Activated CD8-positive, alpha-beta T cell treated with anti-CD3 and anti-CD28 coated beads, Interleukin-2, amount 10 ng/mL, durations not matched to agents 7 days and 5 days (primary cell): ENCODE measurements around the gene KHNYN. TPM values are rescaled to one million over a fixed set of nuclear protein-coding genes. Genes with fewer than 3 reads are reported as not detected.

Experiments used
- ATAC-seq: fragments of 150-1000 bp; cut with Tn5 transposase; one replicate; pipeline ENCODE4 v1.10.0; 2021; ENCODE audit warnings: moderate library complexity
- CTCF ChIA-PET: fragments of 350-600 bp; sonication (Branson Sonifier 250); formaldehyde crosslinking; loops from one replicate; lab custom pipeline; 2021; ENCODE audit warnings: antibody characterized with exemption; lab: Charles Lee
- POLR2A ChIA-PET: fragments of 350-600 bp; sonication (Branson Sonifier 250); formaldehyde crosslinking; loops from one replicate; lab custom pipeline; 2021; ENCODE audit warnings: antibody characterized with exemption; lab: Charles Lee
- DNase-seq: peaks from one replicate; pipeline ENCODE4 v3.0.0-alpha.2; 2020
- H3K27ac Mint-ChIP-seq: one replicate; pipeline ENCODE4 v1.8.0; 2021; ENCODE audit warnings: mild to moderate bottlenecking, mixed read lengths
- H3K27me3 Mint-ChIP-seq: one replicate; pipeline ENCODE4 v1.8.0; 2021; ENCODE audit warnings: low read depth, mixed read lengths
- H3K36me3 Mint-ChIP-seq: one replicate; pipeline ENCODE4 v1.8.0; 2021; ENCODE audit warnings: low read depth, mixed read lengths
- H3K4me1 Mint-ChIP-seq: one replicate; pipeline ENCODE4 v1.8.0; 2021; ENCODE audit warnings: low read depth, mixed read lengths
- H3K4me3 Mint-ChIP-seq: one replicate; pipeline ENCODE4 v1.8.0; 2021; ENCODE audit warnings: mild to moderate bottlenecking, mixed read lengths
- H3K9me3 Mint-ChIP-seq: one replicate; pipeline ENCODE4 v1.8.0; 2022; ENCODE audit warnings: mixed read lengths; ENCODE audit not compliant: insufficient read depth
- total RNA-seq, 2 experiments: library from RNA; stranded (reverse); gene quantifications; one replicate each; pipeline ENCODE4 v1.2.3, GENCODE V29; 2021

Gene KHNYN
- total RNA-seq, 2 experiments from 2014 or later: 55.4 to 58.9 TPM

DNA sequence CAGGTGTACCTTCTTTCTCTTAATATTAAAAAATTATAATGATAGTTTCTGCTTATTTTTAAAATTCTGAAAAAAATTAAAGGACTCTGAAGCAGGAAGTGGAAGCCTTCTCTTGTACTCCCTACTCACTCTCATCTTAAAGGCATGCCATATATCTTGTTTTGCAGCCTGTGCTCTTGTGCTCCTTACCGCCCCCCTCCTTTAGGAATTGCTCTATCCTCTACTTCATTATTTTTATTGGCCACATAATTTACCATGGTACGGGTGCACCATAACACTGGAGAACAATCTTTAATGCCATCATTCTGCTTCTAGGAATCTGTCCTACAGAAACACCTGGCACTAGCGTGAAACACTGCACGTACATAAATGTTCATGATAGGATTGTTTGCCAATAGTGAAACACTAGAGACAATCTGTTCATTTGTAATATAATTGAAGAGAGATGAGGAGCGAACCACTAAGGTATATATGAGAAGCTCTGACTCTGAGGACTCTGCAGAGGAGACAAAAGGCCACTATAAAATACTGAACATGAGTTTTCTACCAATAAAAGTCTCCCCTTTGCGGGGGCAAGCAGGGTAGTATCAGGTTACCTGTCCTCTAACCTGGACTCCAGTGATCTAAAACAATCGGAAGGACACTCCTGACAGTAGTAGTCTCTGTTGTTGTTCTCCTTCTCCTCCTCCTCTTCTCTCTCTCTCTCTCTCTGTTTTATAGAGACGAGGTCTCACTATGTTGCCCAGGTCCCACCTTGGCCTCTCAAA is 37.2 kb upstream of the KHNYN start:
- ChIA-PET CTCF (no interaction called here), POLR2A (no interaction called here)
- no peaks in the 10 kb centered on the region for H3K36me3 Mint-ChIP-seq
- peaks cover 45% of the 10 kb centered on the region for H3K27me3 Mint-ChIP-seq
- H3K9me3 Mint-ChIP-seq: no peaks in the 10 kb centered on the region
- no peak overlapping the region for H3K4me3 Mint-ChIP-seq
- ATAC-seq (no peak), DNase-seq (no peak)
- peaks cover 7% of the 10 kb centered on the region for H3K4me1 Mint-ChIP-seq
- no peak overlapping the region for H3K27ac Mint-ChIP-seq

DNA sequence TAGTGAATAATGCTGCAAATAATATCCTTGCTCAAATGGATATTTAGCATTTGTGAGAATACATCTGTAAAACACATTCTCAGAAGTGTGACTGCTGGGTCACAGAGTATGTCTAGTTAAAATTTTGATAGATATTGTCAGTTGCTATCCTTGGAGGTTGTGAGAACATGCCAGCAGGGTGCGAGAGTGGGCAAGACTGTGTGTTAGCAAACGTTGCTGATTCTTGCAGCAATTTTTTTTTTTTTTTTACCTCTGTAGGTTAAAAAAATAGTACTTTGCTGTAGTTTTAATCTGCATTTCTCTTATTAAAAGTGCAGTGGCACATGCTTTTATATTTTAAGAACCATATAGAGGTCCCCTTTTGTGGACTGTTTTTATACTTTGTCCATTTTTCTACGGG is 35.5 kb upstream of the KHNYN start:
- H3K9me3 Mint-ChIP-seq: no peaks in the 10 kb centered on the region
- no peak overlapping the region for H3K27ac Mint-ChIP-seq
- POLR2A ChIA-PET: no interaction called here
- CTCF ChIA-PET: no interaction called here
- peaks cover 38% of the 10 kb centered on the region for H3K27me3 Mint-ChIP-seq
- H3K36me3 Mint-ChIP-seq: no peaks in the 10 kb centered on the region
- ATAC-seq: no peak
- peaks cover 7% of the 10 kb centered on the region for H3K4me1 Mint-ChIP-seq
- no peak overlapping the region for H3K4me3 Mint-ChIP-seq
- no peak for DNase-seq

DNA sequence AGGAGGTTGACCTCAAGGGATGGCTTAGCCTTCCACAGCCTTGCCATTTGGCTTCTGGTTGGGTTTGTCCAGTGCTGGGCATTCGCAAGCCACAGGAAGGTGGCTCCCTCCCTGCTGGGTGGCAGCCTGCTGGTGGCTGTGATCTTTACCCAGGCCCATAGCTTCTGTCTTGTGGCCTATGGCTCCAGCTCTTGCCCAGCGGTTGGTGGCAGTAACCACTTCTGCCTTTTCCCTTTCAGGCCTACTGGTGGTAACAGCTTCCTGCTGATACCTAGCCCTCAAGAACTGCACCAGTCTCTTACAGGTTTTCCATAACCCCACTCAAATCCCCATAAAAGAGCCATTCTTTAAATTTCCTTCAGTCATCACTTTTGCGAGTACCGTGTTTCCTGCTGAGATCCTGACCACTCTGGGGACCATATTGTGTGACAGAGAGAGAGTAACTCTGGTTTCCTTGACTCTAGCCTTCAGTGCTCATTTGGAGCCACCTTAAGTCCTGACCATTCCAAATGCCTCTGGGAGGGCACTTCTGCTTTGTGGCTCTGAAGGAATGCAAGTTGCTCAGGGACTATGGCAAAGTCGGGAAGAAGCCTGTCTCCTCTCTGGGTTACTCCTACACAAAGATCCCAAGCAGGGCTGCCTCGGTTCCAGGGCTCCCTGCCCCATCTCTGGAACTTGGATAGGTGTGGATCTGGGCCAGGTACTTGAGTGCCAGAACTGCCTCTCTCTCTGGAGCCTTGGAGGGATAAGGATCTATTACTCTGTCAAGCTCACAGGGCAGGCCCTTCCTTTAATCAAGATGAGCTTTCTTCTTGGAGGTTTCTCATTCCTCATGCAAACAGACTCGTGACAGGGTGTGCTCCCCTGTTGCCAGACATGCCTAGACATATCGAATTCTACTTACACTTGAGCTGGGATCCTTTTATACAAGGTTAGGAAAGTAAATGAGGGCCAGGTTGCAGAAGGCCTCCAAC is 33.9 kb upstream of the KHNYN start:
- CTCF ChIA-PET: interaction anchor here (0.9 to 2.1 kb wide), 6 partner anchors 16 to 56 kb away, joined by 3 to 10 read pairs (median 4); partner anchors contain the start of gene RIPK3
- Mint-ChIP-seq H3K4me1 (peaks cover 11% of the 10 kb centered on the region), H3K4me3 (no peak overlapping the region), H3K27me3 (peaks cover 42% of the 10 kb centered on the region), H3K27ac (no peak overlapping the region), H3K9me3 (no peaks in the 10 kb centered on the region), H3K36me3 (no peaks in the 10 kb centered on the region)
- DNase-seq: no peak
- POLR2A ChIA-PET: no interaction called here
- ATAC-seq: no peak

DNA sequence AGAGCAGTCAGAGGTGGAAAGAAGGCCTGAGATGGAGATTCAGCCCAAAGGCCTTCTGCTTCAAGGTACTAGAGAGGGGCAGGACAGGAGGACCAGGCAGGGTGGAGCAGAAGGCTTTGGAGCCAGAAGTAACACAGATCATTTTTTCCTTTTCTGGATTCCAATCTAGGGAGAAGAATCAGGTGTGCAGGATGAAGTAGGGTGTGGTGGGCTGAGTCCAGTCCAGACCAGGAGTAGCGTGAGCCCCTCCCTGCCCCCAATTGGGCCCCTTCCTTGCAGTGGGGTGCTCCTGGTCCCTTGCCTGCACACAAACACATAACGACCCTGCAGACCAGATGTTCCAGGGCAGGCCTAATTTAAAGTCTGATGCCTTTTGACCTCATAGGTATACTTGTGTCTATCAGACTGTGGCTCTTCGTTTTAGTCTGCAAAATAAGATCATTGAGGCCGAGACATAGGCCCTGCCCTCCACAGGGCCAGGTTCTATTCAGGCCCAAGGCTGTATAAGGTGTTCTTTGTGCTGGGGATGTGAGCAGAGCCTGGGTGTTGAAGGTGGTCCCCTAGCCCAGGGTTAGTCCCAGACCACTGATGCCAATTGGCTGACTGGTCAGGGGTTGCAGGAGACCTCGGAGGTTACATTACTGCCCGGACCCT is 32.0 kb upstream of the KHNYN start:
- peaks cover 43% of the 10 kb centered on the region for H3K27me3 Mint-ChIP-seq
- no peak overlapping the region for H3K27ac Mint-ChIP-seq
- H3K36me3 Mint-ChIP-seq: no peaks in the 10 kb centered on the region
- ChIA-PET CTCF (interaction anchor here (1.3 to 2.1 kb wide), 3 partner anchors 14 to 34 kb away, joined by 3 to 10 read pairs (median 4); no protein-coding TSS in a partner anchor), POLR2A (no interaction called here)
- peaks cover 11% of the 10 kb centered on the region for H3K4me1 Mint-ChIP-seq
- no peak overlapping the region for H3K4me3 Mint-ChIP-seq
- ATAC-seq: no peak
- DNase-seq: no peak
- no peaks in the 10 kb centered on the region for H3K9me3 Mint-ChIP-seq

DNA sequence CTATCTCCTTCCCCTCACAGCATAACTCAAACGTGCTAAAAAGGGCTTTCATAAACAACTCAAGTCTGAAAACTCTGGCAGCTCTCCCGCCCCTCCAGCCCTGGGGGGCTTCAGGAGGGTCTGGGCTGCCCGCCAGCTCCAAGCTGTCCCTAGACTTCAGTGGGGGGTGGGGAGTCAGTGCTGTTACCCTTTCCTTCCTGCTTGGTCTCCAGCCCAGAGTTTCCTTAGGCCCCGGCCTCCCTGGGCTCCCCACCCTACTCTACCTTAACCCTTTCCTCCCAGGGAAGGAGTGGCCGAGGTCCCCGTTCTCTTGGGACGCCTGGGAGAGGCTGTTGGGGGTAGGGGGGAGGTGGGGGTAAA is 31.5 kb upstream of the KHNYN start:
- ChIA-PET CTCF (interaction anchor here (1.0 kb wide), 1 partner anchor 67 kb away, joined by 3 read pairs; no protein-coding TSS in a partner anchor), POLR2A (interaction anchor here (0.7 kb wide), 1 partner anchor 32 kb away, joined by 4 read pairs; the partner anchor contains the start of gene KHNYN)
- no peaks in the 10 kb centered on the region for H3K9me3 Mint-ChIP-seq
- no peak overlapping the region for H3K4me3 Mint-ChIP-seq
- ATAC-seq: no peak
- peaks cover 11% of the 10 kb centered on the region for H3K4me1 Mint-ChIP-seq
- H3K27me3 Mint-ChIP-seq: peaks cover 48% of the 10 kb centered on the region
- DNase-seq: no peak
- no peaks in the 10 kb centered on the region for H3K36me3 Mint-ChIP-seq
- H3K27ac Mint-ChIP-seq: no peak overlapping the region

DNA sequence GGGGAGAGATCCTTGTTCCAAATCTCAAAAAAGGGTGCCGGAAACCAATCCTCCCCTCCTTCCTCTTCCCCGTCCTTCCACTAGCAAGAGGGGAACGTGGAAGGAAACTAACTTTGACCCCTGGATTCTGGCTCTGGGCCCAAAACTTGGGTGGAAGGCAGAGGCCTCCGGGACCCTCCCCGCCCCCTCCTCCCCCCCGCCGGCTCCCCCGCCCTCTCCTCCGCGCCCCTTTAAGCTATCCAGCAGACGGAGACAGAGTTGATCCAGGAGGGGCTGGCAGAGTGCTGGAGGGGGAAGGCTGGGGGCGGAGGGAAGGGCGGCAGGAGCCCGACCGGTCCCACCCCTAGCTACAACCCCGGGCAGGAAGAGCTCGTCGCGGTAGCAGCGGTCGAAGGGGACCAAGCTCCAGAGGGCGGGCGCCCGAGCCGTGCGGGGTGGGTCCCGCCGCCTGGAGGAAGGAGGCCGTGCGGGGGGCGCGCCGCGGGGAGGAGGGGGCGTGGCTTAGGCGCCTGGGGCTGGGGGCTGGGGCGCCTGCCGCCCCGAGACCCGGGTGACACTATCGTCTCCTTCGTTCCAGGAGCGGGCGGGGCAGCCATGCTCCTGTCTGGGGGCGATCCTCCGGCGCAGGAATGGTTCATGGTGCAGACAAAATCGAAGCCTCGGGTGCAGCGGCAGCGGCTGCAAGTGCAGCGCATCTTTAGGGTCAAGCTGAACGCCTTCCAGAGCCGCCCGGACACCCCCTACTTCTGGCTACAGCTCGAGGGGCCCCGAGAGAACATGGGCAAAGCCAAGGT is 30.9 kb upstream of the KHNYN start, which contains the start of gene NYNRIN:
NYNRIN (plus strand) TSS at position 351 of the 794 bp plus-strand sequence; CDS start at position 595, 244 bp downstream.
- DNase-seq (peak; percentile 58), ATAC-seq (peak; percentile 91)
- Mint-ChIP-seq H3K36me3 (no peaks in the 10 kb centered on the region), H3K27me3 (peaks cover 50% of the 10 kb centered on the region), H3K9me3 (no peaks in the 10 kb centered on the region), H3K4me1 (peaks cover 11% of the 10 kb centered on the region), H3K4me3 (peak within 1 kb of the TSS; percentile 47), H3K27ac (peak within 1 kb of the TSS; percentile 5)
- ChIA-PET CTCF (interaction anchor here (1.0 kb wide), 1 partner anchor 67 kb away, joined by 3 read pairs; no protein-coding TSS in a partner anchor), POLR2A (interaction anchor here (0.7 kb wide), 1 partner anchor 31 kb away, joined by 4 read pairs; the partner anchor contains the start of gene KHNYN)

DNA sequence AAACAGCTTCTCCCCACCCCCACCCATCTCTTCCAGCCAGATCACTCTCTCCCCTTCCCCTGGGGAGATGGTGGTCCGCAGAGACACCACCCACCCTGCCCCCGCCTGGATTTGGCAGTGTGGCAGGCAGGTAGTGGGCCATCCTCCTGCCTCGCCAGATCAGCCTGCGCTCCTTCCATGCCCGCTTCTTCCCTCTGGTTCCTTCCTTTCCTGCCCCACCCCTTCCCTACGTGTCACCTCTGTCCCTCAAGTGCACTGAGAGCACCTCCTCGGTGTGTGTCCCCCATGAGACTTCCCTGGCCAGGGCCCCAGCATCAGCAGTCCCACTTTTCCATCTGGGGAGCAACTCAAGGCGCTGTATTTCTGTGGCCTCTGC is 30.3 kb upstream of the KHNYN start:
- ChIA-PET CTCF (interaction anchor here (1.0 kb wide), 1 partner anchor 68 kb away, joined by 3 read pairs; no protein-coding TSS in a partner anchor), POLR2A (interaction anchor here (0.8 kb wide), 1 partner anchor 59 kb away, joined by 4 read pairs; the partner anchor contains the start of gene RIPK3)
- DNase-seq (no peak), ATAC-seq (peak; percentile 12)
- Mint-ChIP-seq H3K36me3 (no peaks in the 10 kb centered on the region), H3K27ac (peak overlapping the region; percentile 5), H3K27me3 (peaks cover 53% of the 10 kb centered on the region), H3K4me3 (peak overlapping the region; percentile 47), H3K4me1 (peaks cover 11% of the 10 kb centered on the region), H3K9me3 (no peaks in the 10 kb centered on the region)

DNA sequence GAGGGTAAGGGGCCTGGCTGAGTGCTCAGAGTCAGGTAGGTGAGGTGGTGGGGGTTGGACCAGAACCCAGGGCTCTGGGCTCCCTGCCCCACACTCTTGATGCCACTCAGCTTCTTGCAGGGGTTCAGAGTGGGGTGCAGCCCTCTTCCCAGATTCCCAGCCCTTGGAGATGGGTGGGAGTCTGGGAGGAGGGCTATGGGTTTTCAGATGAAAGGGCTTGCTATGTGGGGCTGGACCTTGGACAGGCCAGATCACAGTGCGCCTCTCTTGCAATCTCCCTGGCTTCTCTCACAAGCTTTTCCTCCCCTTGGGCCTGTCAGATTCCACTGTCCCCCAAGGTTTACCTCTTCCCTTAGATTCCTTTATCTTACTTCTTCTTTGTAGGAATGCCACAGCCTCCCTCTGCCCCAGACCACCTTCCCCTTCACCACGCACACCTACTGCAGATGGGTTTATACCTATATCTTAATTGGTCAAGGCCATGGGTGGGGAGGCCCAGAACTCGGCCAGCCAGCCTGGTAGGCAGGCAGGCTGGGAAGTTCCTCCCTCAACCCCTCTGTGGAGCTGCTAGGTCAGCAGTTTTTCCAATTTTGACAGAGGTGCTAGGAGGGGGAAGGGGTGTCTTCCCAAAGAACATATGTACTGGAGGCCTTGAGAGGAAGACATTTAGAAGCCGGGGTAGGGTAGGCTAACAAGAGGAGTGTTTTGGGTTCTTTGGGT is 29.6 kb upstream of the KHNYN start:
- H3K27ac Mint-ChIP-seq: no peak overlapping the region
- H3K4me3 Mint-ChIP-seq: no peak overlapping the region
- ATAC-seq (no peak), DNase-seq (no peak)
- peaks cover 57% of the 10 kb centered on the region for H3K27me3 Mint-ChIP-seq
- H3K36me3 Mint-ChIP-seq: no peaks in the 10 kb centered on the region
- ChIA-PET POLR2A (interaction anchor here (0.8 kb wide), 1 partner anchor 60 kb away, joined by 4 read pairs; the partner anchor contains the start of gene RIPK3), CTCF (no interaction called here)
- H3K9me3 Mint-ChIP-seq: no peaks in the 10 kb centered on the region
- peaks cover 11% of the 10 kb centered on the region for H3K4me1 Mint-ChIP-seq

DNA sequence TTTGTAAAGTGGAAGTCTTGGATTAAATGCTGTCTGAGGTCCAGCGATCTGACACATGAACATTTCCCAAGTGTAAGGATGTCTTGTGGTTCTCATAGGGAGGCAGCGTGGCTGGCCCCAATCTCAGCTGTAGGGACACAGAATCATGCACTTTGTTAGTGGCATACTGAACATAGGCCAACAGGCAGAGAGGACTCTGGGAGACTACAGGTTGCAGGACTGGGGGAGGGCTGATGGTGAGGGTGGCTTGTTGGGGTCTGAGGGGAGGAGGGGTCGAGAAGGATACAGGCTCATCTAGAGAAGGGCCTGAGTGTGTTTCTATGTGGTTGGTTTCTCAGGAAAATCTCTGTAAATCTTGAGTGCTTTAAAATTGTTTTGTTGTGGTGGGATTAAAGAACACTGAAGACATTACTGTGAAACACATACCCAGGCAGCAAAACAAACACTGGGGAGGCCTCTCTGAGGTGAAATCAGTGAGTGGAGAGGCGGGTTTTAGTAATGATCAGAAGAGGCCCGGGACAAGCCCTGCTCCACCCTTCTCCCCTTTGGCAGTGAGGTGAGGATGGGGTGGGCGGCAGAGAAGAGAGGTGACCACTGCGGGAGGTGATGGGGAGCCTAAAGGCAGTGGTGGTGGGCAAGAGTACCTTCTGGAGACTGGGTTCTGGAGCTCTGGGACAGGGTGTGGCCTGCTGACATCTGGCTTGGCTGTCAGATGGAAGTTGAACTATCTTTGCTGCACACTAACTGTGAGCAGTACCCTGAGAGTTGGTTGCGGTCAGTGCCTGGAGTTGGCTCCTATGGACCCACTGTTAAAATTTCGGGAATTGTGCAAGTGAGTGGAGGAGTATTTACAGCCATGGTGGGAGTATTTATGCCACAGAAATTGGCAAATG is 27.7 kb upstream of the KHNYN start:
- no peaks in the 10 kb centered on the region for H3K9me3 Mint-ChIP-seq

More for the DNA sequence above, 27.7 kb upstream of the KHNYN start:
- DNase-seq: no peak
- no peak overlapping the region for H3K27ac Mint-ChIP-seq
- CTCF ChIA-PET: no interaction called here
- POLR2A ChIA-PET: no interaction called here
- H3K27me3 Mint-ChIP-seq: peaks cover 51% of the 10 kb centered on the region
- no peaks in the 10 kb centered on the region for H3K36me3 Mint-ChIP-seq
- peaks cover 4% of the 10 kb centered on the region for H3K4me1 Mint-ChIP-seq
- H3K4me3 Mint-ChIP-seq: no peak overlapping the region
- no peak for ATAC-seq
